ENCODE measurements around the gene PTPRG.

Gene PTPRG

GRCh38 chr3:62159056-62159708 is 597.8 kb downstream of the PTPRG start:
- Histone ChIP-seq H2AFZ (ENCODE audit: low read length) (no peak overlapping the region), H4K20me1 (ENCODE audit: insufficient read depth, low read length, poor library complexity, severe bottlenecking) (no peaks in the 10 kb centered on the region), H3F3A (ENCODE audit: low read depth) (no peaks in the 10 kb centered on the region), H3K27me3 (ENCODE audit: insufficient read depth, low read length, poor library complexity, severe bottlenecking) (no peaks in the 10 kb centered on the region), H3K36me3 (ENCODE audit: insufficient read depth, low read length) (0 out of 2 replicates have a peak, but pooled peaks cover 2% of the 10 kb centered on the region), H3K4me1 (ENCODE audit: insufficient read depth, low read length, poor library complexity, severe bottlenecking) (peaks cover 6% of the 10 kb centered on the region), H3K9me2 (replicated peaks; ENCODE audit: low read depth, low read length) (no peaks in the 10 kb centered on the region), H3K4me3 (ENCODE audit: low read length, poor library complexity, severe bottlenecking) (no peak overlapping the region), H3K4me2 (ENCODE audit: low read depth, low read length, poor library complexity, severe bottlenecking) (no peak overlapping the region), H3K79me2 (ENCODE audit: insufficient read depth, low read length) (no peaks in the 10 kb centered on the region), H3K9me3 (ENCODE audit: insufficient read depth, low read depth, low read length) (no peaks in the 10 kb centered on the region), H3K9ac (ENCODE audit: low read depth, low read length, poor library complexity, severe bottlenecking) (no peak overlapping the region)
- TF ChIP-seq EZH2phosphoT487 (IDR thresholded peaks at IDR 0.05; ENCODE audit: borderline replicate concordance) (no peak), CTCF (conservative IDR thresholded peaks at IDR 0.05; ENCODE audit: low read length) (no peak)

- Histone ChIP-seq H3K36me3 (ENCODE audit: insufficient read depth, low read length) (0 out of 2 replicates have a peak, but pooled peaks cover 2% of the 10 kb centered on the region), H4K20me1 (ENCODE audit: insufficient read depth, low read length, poor library complexity, severe bottlenecking) (no peaks in the 10 kb centered on the region), H3K27me3 (ENCODE audit: insufficient read depth, low read length, poor library complexity, severe bottlenecking) (no peaks in the 10 kb centered on the region), H3K79me2 (ENCODE audit: insufficient read depth, low read length) (no peaks in the 10 kb centered on the region), H2AFZ (ENCODE audit: low read length) (no peak overlapping the region), H3K9me2 (replicated peaks; ENCODE audit: low read depth, low read length) (no peaks in the 10 kb centered on the region), H3K4me3 (ENCODE audit: low read length, poor library complexity, severe bottlenecking) (no peak overlapping the region), H3F3A (ENCODE audit: low read depth) (no peaks in the 10 kb centered on the region), H3K9me3 (ENCODE audit: insufficient read depth, low read depth, low read length) (no peaks in the 10 kb centered on the region), H3K4me1 (ENCODE audit: insufficient read depth, low read length, poor library complexity, severe bottlenecking) (peaks cover 1% of the 10 kb centered on the region), H3K9ac (ENCODE audit: low read depth, low read length, poor library complexity, severe bottlenecking) (no peak overlapping the region), H3K4me2 (ENCODE audit: low read depth, low read length, poor library complexity, severe bottlenecking) (no peak overlapping the region)
- no peak for TF ChIP-seq EZH2phosphoT487 (IDR thresholded peaks at IDR 0.05; ENCODE audit: borderline replicate concordance)
- TF ChIP-seq CTCF (conservative IDR thresholded peaks at IDR 0.05; ENCODE audit: low read length) = no peak
Measured at GRCh38 chr3:62159709-62160092, 598.3 kb downstream of the PTPRG start.

GRCh38 chr3:62161371-62161770 is 600.0 kb downstream of the PTPRG start:
- H4K20me1 ChIP-seq (ENCODE audit: insufficient read depth, low read length, poor library complexity, severe bottlenecking) = no peaks in the 10 kb centered on the region
- no peak overlapping the region for H3K4me2 ChIP-seq (ENCODE audit: low read depth, low read length, poor library complexity, severe bottlenecking)
- TF ChIP-seq CTCF (conservative IDR thresholded peaks at IDR 0.05; ENCODE audit: low read length) = no peak
- no peak for TF ChIP-seq EZH2phosphoT487 (IDR thresholded peaks at IDR 0.05; ENCODE audit: borderline replicate concordance)
- H3K9me2 ChIP-seq (replicated peaks; ENCODE audit: low read depth, low read length) = no peaks in the 10 kb centered on the region
- no peaks in the 10 kb centered on the region for H3K9me3 ChIP-seq (ENCODE audit: insufficient read depth, low read depth, low read length)
- no peaks in the 10 kb centered on the region for H3K79me2 ChIP-seq (ENCODE audit: insufficient read depth, low read length)
- no peak overlapping the region for H3K4me3 ChIP-seq (ENCODE audit: low read length, poor library complexity, severe bottlenecking)
- no peaks in the 10 kb centered on the region for H3K4me1 ChIP-seq (ENCODE audit: insufficient read depth, low read length, poor library complexity, severe bottlenecking)
- H3K9ac ChIP-seq (ENCODE audit: low read depth, low read length, poor library complexity, severe bottlenecking) = no peak overlapping the region
- H3F3A ChIP-seq (ENCODE audit: low read depth) = no peaks in the 10 kb centered on the region
- H3K36me3 ChIP-seq (ENCODE audit: insufficient read depth, low read length) = 0 out of 2 replicates have a peak, but pooled peaks cover 2% of the 10 kb centered on the region
- H2AFZ ChIP-seq (ENCODE audit: low read length) = no peak overlapping the region
- no peaks in the 10 kb centered on the region for H3K27me3 ChIP-seq (ENCODE audit: insufficient read depth, low read length, poor library complexity, severe bottlenecking)

All from Loucy (cell line).